ENCODE results near the gene SMC2.

The SMC2 gene

GRCh38 chr9:104093647-104094533, at the start of gene SMC2:
TSS of gene SMC2 (plus strand) at chr9:104094309. CDS start at chr9:104095385, 1,076 bp downstream.
- DNase-seq (ENCODE audit: low read depth) = peak; percentile 84

- no peak for DNase-seq (ENCODE audit: low read depth)
Measured at GRCh38 chr9:104068546-104068945, 25.6 kb upstream of the SMC2 start.

DNA sequence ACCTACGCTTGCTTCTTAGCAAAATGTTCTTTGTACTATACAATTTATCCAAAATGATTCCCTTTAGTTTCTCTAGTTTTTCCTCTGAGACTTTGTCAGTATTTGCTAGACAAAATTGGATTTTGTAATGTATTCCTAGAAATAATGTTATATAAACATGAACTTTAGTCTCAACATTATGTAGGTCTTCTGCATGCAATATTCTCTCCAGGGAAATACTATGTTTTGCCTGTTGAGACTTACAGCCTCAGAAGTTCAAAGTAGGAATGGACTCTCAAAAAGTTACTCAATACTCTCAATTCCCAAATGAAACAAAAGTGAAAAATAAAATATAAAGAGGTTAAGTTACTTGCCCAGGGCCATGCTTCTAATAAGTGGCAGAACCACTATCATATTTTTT, 24.8 kb upstream of the SMC2 start:
- no peak for DNase-seq (ENCODE audit: low read depth)

- no peak for DNase-seq (ENCODE audit: low read depth)
Measured at GRCh38 chr9:104071589-104071988, 22.5 kb upstream of the SMC2 start.

DNA sequence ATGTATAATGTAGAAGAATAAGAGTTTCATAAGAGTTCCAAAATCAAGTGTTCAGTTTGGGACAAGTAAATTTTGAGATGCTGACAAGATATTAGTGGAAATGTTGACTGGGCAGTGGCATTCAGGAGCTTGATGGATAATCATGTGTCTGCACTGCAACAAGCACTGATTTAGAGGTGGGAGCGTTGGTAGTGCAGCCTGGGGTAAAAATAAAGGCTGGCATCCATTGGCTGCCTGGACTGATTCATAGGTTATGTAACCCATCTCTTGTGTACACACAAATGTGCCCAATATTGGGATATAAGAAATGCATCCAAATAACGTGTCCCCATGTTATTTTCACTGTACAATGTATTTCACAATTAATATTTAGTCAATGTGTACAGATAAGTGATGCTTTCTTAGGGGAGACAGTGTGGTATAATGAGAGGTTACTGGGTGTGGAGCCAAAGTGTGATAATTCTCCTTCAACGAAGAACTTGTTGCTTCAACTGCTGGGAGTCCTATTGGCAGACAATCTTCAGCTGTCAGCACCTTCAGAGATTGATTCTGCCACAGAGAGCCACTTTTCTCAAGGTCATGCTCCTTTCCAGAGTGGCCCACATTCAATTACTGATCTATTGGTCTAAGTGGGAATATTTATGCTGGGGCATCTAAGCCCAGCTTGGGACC, 20.9 kb upstream of the SMC2 start:
- no peak for DNase-seq (ENCODE audit: low read depth)

GRCh38 chr9:104073770-104074133, 20.4 kb upstream of the SMC2 start:
- no peak for DNase-seq (ENCODE audit: low read depth)

DNA sequence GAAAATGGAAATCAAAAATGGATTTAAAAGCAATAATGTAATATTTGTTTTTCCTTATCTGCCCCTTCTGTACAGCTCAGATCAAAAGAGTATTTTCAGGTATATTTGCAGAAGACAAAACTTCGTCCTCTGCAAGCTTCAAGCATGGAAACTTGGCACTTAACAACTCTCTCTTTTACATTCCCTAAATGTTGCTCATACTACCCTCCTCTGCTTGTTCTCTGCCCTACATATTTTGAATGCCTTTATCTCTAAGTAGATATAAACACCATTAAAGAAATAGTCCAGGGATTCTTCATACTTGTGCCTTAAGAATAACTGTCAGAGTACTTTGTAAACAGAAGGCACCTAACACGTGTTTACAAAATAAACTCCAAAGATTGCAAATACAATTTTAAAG, 19.2 kb upstream of the SMC2 start:
- no peak for DNase-seq (ENCODE audit: low read depth)

DNA sequence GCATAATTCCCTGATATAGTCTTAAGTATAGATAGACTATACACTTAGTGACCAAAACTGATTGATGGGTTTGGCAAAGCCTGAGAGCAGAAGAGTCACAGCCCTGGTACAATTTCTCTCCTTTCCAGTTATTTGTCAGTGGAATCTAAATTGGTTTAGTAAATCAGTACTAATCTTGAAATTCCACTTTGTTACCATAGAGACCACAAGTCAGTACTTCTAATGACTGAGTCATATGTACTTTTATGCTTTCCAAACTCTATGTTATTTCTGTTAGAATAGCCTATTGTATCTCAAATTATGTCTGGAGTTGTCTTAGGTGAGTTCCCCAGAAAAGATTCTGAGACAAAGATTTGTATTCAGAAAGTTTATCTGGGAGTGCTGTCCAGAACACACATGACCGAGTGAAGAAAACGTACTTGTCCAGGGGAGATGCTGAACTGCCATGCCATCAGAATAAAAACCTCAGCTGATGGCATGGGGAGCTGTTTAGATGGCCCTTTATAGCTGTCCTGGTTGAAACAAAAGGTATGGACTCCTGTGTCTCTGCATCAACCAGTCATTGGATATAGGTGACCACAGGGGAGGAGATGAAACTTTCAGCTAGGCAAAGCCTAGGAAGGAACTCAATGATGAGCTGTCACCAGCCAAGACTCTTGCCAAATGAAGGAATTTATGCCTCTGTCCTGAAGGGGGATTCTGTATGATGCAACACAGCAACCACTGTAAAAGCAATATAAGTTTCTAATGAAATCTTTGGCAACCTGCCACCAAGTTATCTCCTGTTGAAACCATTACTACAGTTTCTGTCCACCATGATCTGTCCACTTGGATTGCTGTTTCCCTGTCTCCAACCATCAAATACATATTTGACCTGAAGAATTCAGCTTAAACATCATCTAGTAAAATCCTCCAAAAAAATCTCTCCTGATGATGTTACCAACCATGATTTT, 18.0 kb upstream of the SMC2 start:
- DNase-seq (ENCODE audit: low read depth) = no peak

GRCh38 chr9:104078596-104078995, 15.5 kb upstream of the SMC2 start:
- DNase-seq (ENCODE audit: low read depth) = no peak

DNA sequence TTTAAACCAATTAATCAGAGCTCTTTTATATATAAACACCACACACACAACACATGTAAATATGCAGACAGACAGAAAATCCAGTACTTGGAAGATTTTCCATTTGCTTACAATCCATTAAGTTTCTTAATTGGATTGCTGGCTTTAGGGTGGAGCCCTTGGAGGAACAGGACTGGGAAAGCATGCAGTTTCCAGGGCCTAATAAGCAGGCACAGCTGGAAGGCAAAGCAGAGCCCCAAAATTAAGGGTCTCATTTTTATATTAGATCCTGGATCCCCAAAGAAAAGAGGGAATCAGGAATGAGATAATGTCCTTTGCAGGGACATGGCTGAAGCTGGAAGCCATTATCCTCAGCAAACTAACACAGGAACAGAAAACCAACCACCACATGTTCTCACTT, 13.1 kb upstream of the SMC2 start:
- DNase-seq (ENCODE audit: low read depth) = no peak

DNA sequence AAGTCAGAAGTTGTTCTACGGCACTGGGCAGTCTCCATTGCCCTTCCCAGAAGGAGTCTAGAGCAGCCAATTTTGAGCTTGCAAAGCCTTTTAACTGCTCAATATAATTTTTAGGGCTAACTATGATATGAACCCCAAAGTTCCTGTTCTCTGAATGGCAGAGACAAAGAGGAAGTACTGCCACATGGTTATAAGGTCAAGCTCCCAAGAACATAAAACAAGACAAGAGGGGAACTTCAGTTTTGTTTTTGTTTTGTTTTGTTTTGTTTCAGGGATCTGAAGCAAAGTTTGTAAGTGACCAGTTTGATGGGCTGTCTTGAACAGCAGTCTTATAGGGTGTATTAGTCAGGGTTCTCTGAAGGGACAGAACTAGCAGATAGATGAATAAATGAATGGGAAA, 11.9 kb upstream of the SMC2 start:
- no peak for DNase-seq (ENCODE audit: low read depth)

DNA sequence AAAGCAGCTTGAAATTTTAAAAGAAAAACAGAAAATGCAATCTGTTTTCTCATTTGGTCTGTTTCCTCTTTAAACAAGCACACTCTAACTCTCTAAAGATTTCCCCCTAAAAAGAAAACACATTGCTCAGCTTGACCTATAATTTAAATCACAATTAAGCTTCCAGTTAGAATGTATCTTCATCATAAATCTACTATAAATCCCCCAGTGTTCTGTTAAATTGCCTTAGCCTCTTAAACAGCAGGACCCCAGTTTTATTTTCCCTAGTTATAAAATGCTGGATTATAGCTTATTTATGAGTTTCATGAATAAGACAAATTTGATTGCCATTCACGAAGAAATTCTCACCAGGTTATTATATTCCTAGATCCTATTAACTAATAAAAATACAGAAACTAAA, 8.6 kb upstream of the SMC2 start:
- DNase-seq (ENCODE audit: low read depth) = no peak

DNA sequence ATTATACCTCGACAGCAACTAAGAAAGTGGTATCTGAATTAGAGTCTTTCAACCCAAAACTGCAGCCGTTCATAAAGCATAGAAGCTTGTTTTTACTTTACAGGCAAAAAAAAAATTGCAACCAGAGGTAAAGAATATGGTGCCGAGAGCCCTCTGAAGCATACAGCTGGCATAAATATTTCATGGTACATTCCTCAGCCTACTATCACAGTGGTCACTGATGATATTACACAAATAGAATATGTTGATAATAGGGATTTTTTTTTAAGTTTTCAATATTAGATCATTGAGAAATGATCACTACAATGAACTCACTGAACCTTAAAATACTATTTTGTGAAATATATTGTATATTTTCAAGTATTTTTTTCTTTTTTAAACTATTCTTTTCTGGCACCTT, 6.2 kb upstream of the SMC2 start:
- DNase-seq (ENCODE audit: low read depth) = no peak

GRCh38 chr9:104088416-104088815, 5.7 kb upstream of the SMC2 start:
- DNase-seq (ENCODE audit: low read depth) = no peak

DNA sequence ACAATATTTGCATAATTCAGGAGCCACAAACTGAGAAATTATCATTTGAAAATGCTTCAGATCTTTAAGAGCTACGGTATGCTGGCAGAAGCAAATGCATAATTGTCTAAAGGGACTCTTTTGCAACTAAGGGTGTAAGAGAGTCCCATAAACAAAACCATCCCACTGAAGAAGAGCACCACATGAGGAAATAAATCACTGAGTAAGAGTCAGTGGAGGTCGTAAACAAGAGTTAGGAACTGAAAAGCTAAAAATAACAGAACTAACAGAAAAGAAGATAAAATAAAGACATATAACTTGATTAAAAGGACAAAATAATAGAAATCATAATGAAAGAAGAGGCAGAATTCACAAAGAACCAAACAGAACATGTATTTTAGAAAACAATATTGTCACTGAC, 3.5 kb upstream of the SMC2 start:
- DNase-seq (ENCODE audit: low read depth) = no peak

GRCh38 chr9:104091116-104091515, 3.0 kb upstream of the SMC2 start:
- no peak for DNase-seq (ENCODE audit: low read depth)

DNA sequence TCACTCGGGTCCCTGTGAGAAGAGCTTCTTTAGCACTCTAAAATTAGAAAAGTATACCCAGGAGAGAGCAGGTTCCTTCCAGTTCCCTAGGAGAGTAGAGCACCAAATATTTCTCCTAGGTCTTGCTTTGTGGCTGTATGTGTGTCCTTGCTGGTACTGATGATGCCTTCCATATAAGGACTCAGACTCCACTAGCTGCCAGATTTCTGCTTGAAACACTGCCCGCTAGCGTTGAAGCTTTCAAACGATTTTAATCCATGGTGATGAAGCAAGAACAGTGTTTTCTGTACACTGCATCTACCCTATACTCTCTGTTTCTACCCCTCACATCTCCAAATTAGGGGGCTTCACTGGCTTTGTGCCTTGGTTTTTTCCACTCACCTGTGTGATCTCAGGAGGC, 2.4 kb upstream of the SMC2 start:
- no peak for DNase-seq (ENCODE audit: low read depth)

- no peak for DNase-seq (ENCODE audit: low read depth)
Measured at GRCh38 chr9:104092192-104092591, 1.9 kb upstream of the SMC2 start.

- DNase-seq (ENCODE audit: low read depth) = no peak
Measured at GRCh38 chr9:104092875-104093600, 1.1 kb upstream of the SMC2 start.

- DNase-seq (ENCODE audit: low read depth) = no peak
Measured at GRCh38 chr9:104094534-104095015, 466 bp downstream of the SMC2 start.

DNA sequence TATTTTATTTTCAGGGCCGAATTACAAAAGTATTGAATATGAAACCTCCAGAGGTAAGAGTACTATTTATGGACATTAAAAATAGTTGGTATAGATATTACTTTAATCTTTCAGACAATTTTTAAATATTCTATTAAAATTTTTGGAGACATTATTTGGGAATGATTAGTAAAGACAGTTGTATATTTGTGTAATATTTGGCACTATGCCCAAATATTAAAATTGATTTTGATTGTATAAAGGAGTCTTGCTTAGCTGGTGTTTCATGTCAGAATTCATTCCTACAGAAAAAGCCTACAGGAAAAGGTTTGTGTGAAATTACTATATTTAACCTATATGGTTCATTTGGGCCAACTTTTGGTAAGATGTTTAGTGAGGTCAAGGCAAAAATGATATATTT, 5.5 kb downstream of the SMC2 start:
- no peak for DNase-seq (ENCODE audit: low read depth)

GRCh38 chr9:104104360-104104759, 10.3 kb downstream of the SMC2 start:
- DNase-seq (ENCODE audit: low read depth) = no peak

Data from stimulated activated CD8-positive, alpha-beta memory T cell treated with anti-CD3 and anti-CD28 coated beads, Interleukin-15, amount 100 ng/mL, for 1 hour (primary cell).